H9 (cell line): Measurements from ENCODE around the gene LIPM. TPM values are rescaled to one million over a fixed set of nuclear protein-coding genes. Genes with fewer than 3 reads are reported as not detected.

ENCODE experiments used
- DNase-seq: peaks from one replicate; pipeline ENCODE4 v3.0.0-alpha.2; 2017
- H2AFZ ChIP-seq: one replicate; pipeline ENCODE4 v1.6.1; 2013; ENCODE audit warnings: mild to moderate bottlenecking, low read length, control low read depth, moderate library complexity
- H2AK5ac ChIP-seq: 2 replicates; pipeline ENCODE4 v1.6.1; 2013; ENCODE audit warnings: low read length, control low read depth, mixed read lengths; ENCODE audit not compliant: insufficient read length
- H2BK120ac ChIP-seq: one replicate; pipeline ENCODE4 v1.6.1; 2013; ENCODE audit warnings: low read depth, mild to moderate bottlenecking, low read length, control low read depth, inconsistent platforms; ENCODE audit not compliant: poor library complexity, severe bottlenecking
- H2BK12ac ChIP-seq: 2 replicates; pipeline ENCODE4 v1.6.1; 2013; ENCODE audit warnings: low read length, control low read depth, mixed read lengths, low read depth; ENCODE audit not compliant: insufficient read length
- H2BK15ac ChIP-seq: 2 replicates; pipeline ENCODE4 v1.6.1; 2013; ENCODE audit warnings: low read depth, low read length, control low read depth
- H2BK20ac ChIP-seq: one replicate; pipeline ENCODE4 v1.6.1; 2013; ENCODE audit warnings: low read depth, mild to moderate bottlenecking, low read length, control low read depth, inconsistent platforms; ENCODE audit not compliant: poor library complexity, severe bottlenecking
- H2BK5ac ChIP-seq: 2 replicates; pipeline ENCODE4 v1.6.1; 2013; ENCODE audit warnings: low read length, control low read depth, mixed read lengths; ENCODE audit not compliant: insufficient read length
- H3K14ac ChIP-seq: 2 replicates; pipeline ENCODE4 v1.6.1; 2013; ENCODE audit warnings: low read length, control low read depth; ENCODE audit not compliant: insufficient read depth
- H3K18ac ChIP-seq: 2 replicates; pipeline ENCODE4 v1.6.1; 2013; ENCODE audit warnings: low read depth, mild to moderate bottlenecking, mixed read lengths, low read length, control low read depth; ENCODE audit not compliant: insufficient read length
- H3K23ac ChIP-seq: 2 replicates; pipeline ENCODE4 v1.6.1; 2013; ENCODE audit warnings: low read length, control low read depth, mixed read lengths, low read depth; ENCODE audit not compliant: insufficient read length
- H3K23me2 ChIP-seq: 2 replicates; pipeline ENCODE4 v1.6.1; 2013; ENCODE audit warnings: low read depth, mild to moderate bottlenecking, mixed read lengths, low read length, control low read depth; ENCODE audit not compliant: insufficient read length, poor library complexity, severe bottlenecking
- H3K27ac ChIP-seq: 2 replicates; pipeline ENCODE4 v1.5.1; 2013; ENCODE audit warnings: low read length, control low read depth, mixed read lengths, low read depth; ENCODE audit not compliant: insufficient read length
- H3K27me3 ChIP-seq: 2 replicates; pipeline ENCODE4 v1.6.1; 2013; ENCODE audit warnings: low read length, control low read depth, inconsistent platforms; ENCODE audit not compliant: insufficient read depth
- H3K4ac ChIP-seq: 2 replicates; pipeline ENCODE4 v1.6.1; 2013; ENCODE audit warnings: low read depth, mild to moderate bottlenecking, control low read depth, inconsistent platforms, low read length, moderate library complexity
- H3K4me1 ChIP-seq: 2 replicates; pipeline ENCODE4 v1.6.1; 2013; ENCODE audit warnings: low read length, control low read depth, inconsistent platforms; ENCODE audit not compliant: insufficient read depth
- H3K4me2 ChIP-seq: 2 replicates; pipeline ENCODE4 v1.6.1; 2013; ENCODE audit warnings: low read length, control low read depth, mixed read lengths; ENCODE audit not compliant: insufficient read length, insufficient read depth
- H3K56ac ChIP-seq: 2 replicates; pipeline ENCODE4 v1.6.1; 2013; ENCODE audit warnings: low read depth, mild to moderate bottlenecking, mixed read lengths, low read length, control low read depth; ENCODE audit not compliant: insufficient read length
- H3K79me1 ChIP-seq: 2 replicates; pipeline ENCODE4 v1.6.1; 2013; ENCODE audit warnings: low read depth, mild to moderate bottlenecking, moderate library complexity, low read length, control low read depth, inconsistent platforms; ENCODE audit not compliant: insufficient read depth, poor library complexity, severe bottlenecking
- H3K79me2 ChIP-seq: 2 replicates; pipeline ENCODE4 v1.6.1; 2013; ENCODE audit warnings: low read length, control low read depth, inconsistent platforms; ENCODE audit not compliant: insufficient read depth
- H3K9ac ChIP-seq: 2 replicates; pipeline ENCODE4 v1.6.1; 2013; ENCODE audit warnings: low read length, control low read depth, mixed read lengths; ENCODE audit not compliant: insufficient read length; ENCODE audit errors: extremely low read depth
- H3K9me3 ChIP-seq: one replicate; pipeline ENCODE4 v1.6.1; 2013; ENCODE audit warnings: low read depth, low read length, inconsistent platforms; ENCODE audit not compliant: control insufficient read depth
- H3T11ph ChIP-seq: one replicate; pipeline ENCODE4 v1.6.1; 2013; ENCODE audit warnings: mild to moderate bottlenecking, low read length, control low read depth, inconsistent platforms
- H4K20me1 ChIP-seq: one replicate; pipeline ENCODE4 v1.6.1; 2013; ENCODE audit not compliant: control insufficient read depth, insufficient read length, insufficient read depth
- H4K5ac ChIP-seq: 2 replicates; pipeline ENCODE4 v1.6.1; 2013; ENCODE audit warnings: low read depth, mild to moderate bottlenecking, mixed read lengths, low read length, control low read depth; ENCODE audit not compliant: insufficient read length
- H4K8ac ChIP-seq: replicated peaks from 2 replicates; pipeline ENCODE4 v1.6.1; 2013; ENCODE audit warnings: low read length, control low read depth, mixed read lengths, low read depth; ENCODE audit not compliant: insufficient read length
- H4K91ac ChIP-seq: 2 replicates; pipeline ENCODE4 v1.6.1; 2013; ENCODE audit warnings: low read depth, mild to moderate bottlenecking, moderate library complexity, mixed read lengths, low read length, control low read depth; ENCODE audit not compliant: insufficient read length
- H3K27ac Mint-ChIP-seq, 3 experiments: 2 replicates in 2 of 3; 3 replicates in 1 of 3; pipeline ENCODE4 v1.8.0; 2020 to 2021; ENCODE audit warnings: mixed read lengths in 3 of 3, mild to moderate bottlenecking in 1 of 3, moderate library complexity in 1 of 3
- H3K27me3 Mint-ChIP-seq: 2 replicates; pipeline ENCODE4 v1.8.0; 2021; ENCODE audit warnings: low read depth, mild to moderate bottlenecking, moderate library complexity, mixed read lengths
- H3K36me3 Mint-ChIP-seq, 3 experiments: 2 replicates in 2 of 3; 3 replicates in 1 of 3; pipeline ENCODE4 v1.8.0; 2020 to 2021; ENCODE audit warnings: low read depth in 3 of 3, mixed read lengths in 3 of 3; ENCODE audit not compliant: insufficient read depth in 1 of 3
- H3K4me1 Mint-ChIP-seq, 2 experiments: 2 replicates each; pipeline ENCODE4 v1.8.0; 2020; ENCODE audit warnings: mixed read lengths in 2 of 2
- H3K4me3 Mint-ChIP-seq, 2 experiments: 2 replicates in 1 of 2; 3 replicates in 1 of 2; pipeline ENCODE4 v1.8.0; 2020 to 2021; ENCODE audit warnings: mild to moderate bottlenecking in 2 of 2, mixed read lengths in 2 of 2, moderate library complexity in 1 of 2
- H3K9me3 Mint-ChIP-seq, 2 experiments: 2 replicates in 1 of 2; 3 replicates in 1 of 2; pipeline ENCODE4 v1.8.0; 2020; ENCODE audit warnings: mild to moderate bottlenecking in 2 of 2, mixed read lengths in 2 of 2, moderate library complexity in 1 of 2
- CTCF ChIP-seq: fragments of 200-600 bp; sonication (generic); conservative IDR thresholded peaks from 3 replicates; pipeline ENCODE4 v1.8.0; 2021; ENCODE audit warnings: antibody characterized with exemption, mild to moderate bottlenecking
- WGBS: extraction: QIAGEN DNeasy Blood & Tissue Kit; methylation state at CpG from one replicate; pipeline ENCODE4 v1.1.7; 2013; ENCODE audit warnings: missing lambda C conversion rate, low lambda C conversion rate, mixed read lengths; ENCODE audit not compliant: insufficient read length; ENCODE audit errors: extremely low coverage; 5-methylcytosine and 5-hydroxymethylcytosine counted together
- total RNA-seq: library from RNA; stranded (reverse); gene quantifications from 2 replicates; pipeline ENCODE4 v1.2.1, GENCODE V29; 2021

Gene LIPM
- total RNA-seq, 1 experiment from 2014 or later: not detected

- no peak for TF ChIP-seq CTCF
- Histone ChIP-seq H4K20me1 (no peaks in the 10 kb centered on the region), H2BK20ac (no peak overlapping the region), H2AK5ac (no peak overlapping the region), H4K8ac (no peak overlapping the region), H3K23ac (no peak overlapping the region), H3K79me2 (no peaks in the 10 kb centered on the region), H3K4ac (no peak overlapping the region), H4K5ac (no peak overlapping the region), H2BK15ac (no peak overlapping the region), H3K27ac (no peak overlapping the region), H3K27me3 (no peaks in the 10 kb centered on the region), H3K18ac (no peak overlapping the region), H2BK5ac (no peak overlapping the region), H3K9ac (no peak overlapping the region), H3K79me1 (no peaks in the 10 kb centered on the region), H3K14ac (no peak overlapping the region), H2AFZ (no peak overlapping the region), H3T11ph (no peak overlapping the region), H3K4me1 (no peaks in the 10 kb centered on the region), H3K4me2 (no peak overlapping the region), H2BK120ac (no peak overlapping the region), H4K91ac (no peak overlapping the region), H3K56ac (no peak overlapping the region), H2BK12ac (no peak overlapping the region), H3K23me2 (no peaks in the 10 kb centered on the region), H3K9me3 (no peaks in the 10 kb centered on the region)
- Mint-ChIP-seq H3K36me3 (no peaks in the 10 kb centered on the region), H3K4me1 (peaks cover 0 to 9% of the 10 kb centered on the region in 2 experiments; a peak in 3 of 4 replicates), H3K27ac (no peak overlapping the region), H3K9me3 (no peaks in the 10 kb centered on the region; a peak in 1 of 5 replicates), H3K4me3 (no peak overlapping the region), H3K27me3 (no peaks in the 10 kb centered on the region; the same call in 1 of the 2 replicates)
- no peak for DNase-seq
- no CpG with 5 or more reads among the region's 10 CpGs for WGBS
Observed at GRCh38 chr10:88786032-88786770, 16.3 kb upstream of the LIPM start.
